Measurements from ENCODE around the gene SRSF4. TPM values are rescaled to one million over a fixed set of nuclear protein-coding genes. Genes with fewer than 3 reads are reported as not detected.

Gene SRSF4
- total RNA-seq, 4 donors from 2014 or later: 61.4 to 107 (median 75.4) TPM

DNA sequence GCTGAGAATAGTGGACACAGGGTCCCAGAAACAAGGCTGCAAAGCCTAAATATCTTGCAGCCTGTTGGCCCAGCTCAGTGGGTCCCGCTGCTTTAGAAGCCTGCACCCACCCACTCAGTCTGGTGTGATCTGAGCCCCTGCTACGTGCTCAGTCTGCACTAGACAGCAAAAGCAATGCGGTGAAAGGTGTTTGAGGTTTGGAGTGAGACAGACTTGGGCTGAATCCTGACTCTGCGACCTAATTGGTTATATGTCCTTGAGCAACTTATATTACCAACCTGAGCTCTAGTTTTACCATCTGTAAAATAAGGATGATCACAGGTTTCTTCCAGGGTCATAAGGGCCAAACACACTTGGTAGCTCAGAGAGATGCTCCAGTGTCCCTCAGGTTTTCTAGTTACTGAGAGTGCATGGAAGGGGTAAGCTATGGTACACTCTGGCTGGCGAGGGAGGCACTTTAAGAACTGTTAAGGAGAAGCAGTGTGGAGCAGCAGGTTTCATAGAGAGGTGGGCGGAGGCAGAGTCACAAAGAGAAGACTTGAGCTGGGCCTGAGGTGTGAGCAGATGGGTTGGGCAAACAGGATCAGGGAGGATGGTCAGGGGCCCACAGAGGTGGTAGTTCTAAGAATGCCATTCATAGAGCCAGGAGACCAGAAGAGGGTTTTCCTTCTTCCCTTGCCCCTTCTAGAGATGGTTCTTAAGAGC, 68.1 kb downstream of the SRSF4 start:
- no peak for TF ChIP-seq CTCF (IDR thresholded peaks at IDR 0.05; ENCODE audit: low read depth)

DNA sequence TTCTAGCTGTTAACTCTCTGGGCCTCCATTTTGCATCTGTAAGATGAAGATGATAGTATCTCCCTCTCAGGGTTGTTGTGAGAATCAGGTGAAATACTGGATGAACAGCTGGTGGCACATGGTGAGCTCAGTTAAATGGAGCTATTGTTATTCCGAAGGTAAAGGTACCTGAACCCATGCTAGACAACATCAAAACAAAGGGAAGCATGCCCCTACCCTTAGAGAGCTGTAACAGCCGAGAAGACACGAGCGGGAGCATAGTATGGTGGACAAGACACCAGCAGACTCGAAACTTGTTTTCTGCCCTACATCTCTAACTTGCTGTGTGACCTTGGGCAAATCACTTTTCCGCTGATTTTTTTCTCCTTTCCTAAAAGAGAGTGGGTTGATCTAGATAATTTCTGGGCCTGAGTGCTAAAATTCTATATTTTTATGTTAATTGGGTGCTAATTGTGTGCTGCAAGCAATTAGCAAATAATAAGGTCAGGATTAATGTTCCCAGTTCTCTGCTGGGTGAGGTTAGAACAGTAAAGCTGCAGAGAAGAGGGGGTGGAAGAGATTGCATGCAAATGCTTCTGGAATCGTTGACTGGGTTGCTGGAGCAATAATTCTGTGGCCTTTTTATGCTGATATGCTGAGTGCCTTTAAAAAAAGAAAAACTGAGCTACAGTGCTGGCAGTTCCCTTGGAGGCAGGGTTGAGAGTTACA, 68.8 kb downstream of the SRSF4 start:
- no peak for TF ChIP-seq CTCF (IDR thresholded peaks at IDR 0.05; ENCODE audit: low read depth)

DNA sequence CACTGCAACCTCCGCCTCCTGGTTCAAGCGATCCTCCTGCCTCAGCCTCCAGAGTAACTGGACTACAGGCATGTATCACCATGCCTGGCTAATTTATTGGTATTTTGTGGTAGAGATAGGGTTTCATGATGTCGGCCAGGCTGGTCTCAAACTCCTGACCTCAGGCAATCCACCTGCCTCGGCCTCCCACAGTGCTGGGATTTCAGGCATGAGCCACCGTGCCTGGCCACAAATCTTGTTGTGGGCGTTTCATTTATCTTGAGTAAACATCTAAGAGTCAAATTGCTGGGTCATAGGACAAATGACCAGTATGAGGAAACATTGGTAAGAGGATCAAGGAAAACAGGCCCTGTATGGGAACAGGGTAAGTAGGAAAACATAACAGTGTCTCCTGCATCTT, 75.9 kb downstream of the SRSF4 start:
- no peak for TF ChIP-seq CTCF (IDR thresholded peaks at IDR 0.05; ENCODE audit: low read depth)

DNA sequence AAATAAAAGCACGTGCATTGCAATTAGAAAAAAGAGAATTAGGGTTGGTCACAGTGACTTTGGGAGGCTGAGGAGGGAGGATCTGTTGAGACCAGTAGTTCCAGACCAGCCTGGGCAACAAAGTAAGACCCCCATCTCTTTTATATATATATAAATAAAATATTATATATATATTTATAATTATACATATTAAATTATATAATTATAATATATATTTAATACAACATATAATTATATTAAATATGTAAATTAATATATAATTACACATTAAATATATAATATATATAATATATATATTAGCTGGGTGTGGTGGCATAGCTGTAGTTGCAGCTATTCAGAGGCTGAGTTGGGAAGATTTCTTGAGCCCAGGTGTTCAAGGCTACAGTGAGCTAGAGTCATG, 81.2 kb downstream of the SRSF4 start:
- TF ChIP-seq CTCF (IDR thresholded peaks at IDR 0.05; ENCODE audit: low read depth): no peak

DNA sequence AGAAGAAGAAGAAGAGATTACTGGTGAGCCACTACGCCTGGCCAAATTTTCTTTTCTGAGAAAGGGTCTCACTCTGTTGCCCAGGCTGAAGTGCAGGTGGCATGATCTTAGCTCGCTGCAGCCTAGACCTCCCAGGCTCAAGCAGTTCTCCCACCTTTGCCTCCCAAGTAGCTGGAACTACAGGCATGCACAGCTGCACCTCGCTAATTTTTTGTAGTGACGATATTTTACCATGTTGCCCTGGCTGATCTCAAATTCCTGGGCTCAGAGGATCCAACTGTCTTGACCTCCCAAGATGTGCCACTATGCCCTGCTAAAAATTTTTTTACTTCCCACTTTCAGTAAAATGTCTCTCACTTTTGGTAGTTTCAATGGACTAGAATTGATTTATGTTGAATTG, 82.4 kb downstream of the SRSF4 start:
- no peak for TF ChIP-seq CTCF (IDR thresholded peaks at IDR 0.05; ENCODE audit: low read depth)

Small RNA genes lying within 50 kb of the gene (small RNA-seq; reads per million reads assigned to genes)
- gene RF02271: not detected

Other genes starting within 250 kb of the SRSF4 start
- gene TMEM200B, start 58.0 kb downstream of the SRSF4 start, total RNA-seq: 10 to 100 TPM in 3 of 4 donors, 1 to 10 TPM in 1; 6.7 to 35.0 (median 23.6) TPM
- gene MECR, start 49.0 kb upstream of the SRSF4 start, total RNA-seq: 10 to 100 TPM; 18.7 to 34.9 (median 20.1) TPM
- 10 to 100 TPM; 12.9 to 17.9 (median 14.7) TPM for gene PTPRU, start 54.6 kb upstream of the SRSF4 start, total RNA-seq

Data from subcutaneous adipose tissue (tissue), 4 donors.